Measurements from ENCODE around the gene ACSS2.
"Not testable (repeated sequence)": the region's sequence is repeated elsewhere in the genome, so short reads cannot be mapped to it uniquely, and the experiment has no call there.

ACSS2 gene

GRCh38 chr20:34875642-34876405 is 588 bp upstream of the ACSS2 start:
- H3K9me3 ChIP-seq, result no peaks in the 10 kb centered on the region
- peak overlapping the region; percentile 78 to 80 for H3K4me3 ChIP-seq
- TF ChIP-seq CTCF (IDR thresholded peaks at IDR 0.05), result no peak
- peak overlapping the region; percentile 84 to 86 for H3K27ac ChIP-seq
- H3K4me1 ChIP-seq, result peaks cover 0 to 60% (median 33%) of the 10 kb centered on the region in 4 donors
- no peaks in the 10 kb centered on the region for H3K27me3 ChIP-seq
- H3K36me3 ChIP-seq, result no peaks in the 10 kb centered on the region
- intact Hi-C loops (cut with DNase I; ENCODE audit: low total_unique reads), result no loop called here
- peak; percentile 100 for DNase-seq

- peaks cover 0 to 27% (median 13%) of the 10 kb centered on the region in 4 donors for H3K4me1 ChIP-seq
- intact Hi-C loops (cut with DNase I; ENCODE audit: low total_unique reads), result loop anchor here (5.0 kb wide), 1 partner anchor 202 kb away; no protein-coding TSS in a partner anchor
- H3K36me3 ChIP-seq, result peaks cover 11 to 26% (median 25%) of the 10 kb centered on the region in 3 donors
- no peak overlapping the region for H3K4me3 ChIP-seq
- no peaks in the 10 kb centered on the region for H3K9me3 ChIP-seq
- no peak overlapping the region for H3K27ac ChIP-seq
- TF ChIP-seq CTCF (IDR thresholded peaks at IDR 0.05), result no peak
- H3K27me3 ChIP-seq, result no peaks in the 10 kb centered on the region
- DNase-seq, result no peak
These were observed 3.9 kb downstream of the ACSS2 start for GRCh38 chr20:34880215-34880850.

- not testable (repeated sequence) for DNase-seq, H3K4me3 ChIP-seq, H3K9me3 ChIP-seq, H3K27me3 ChIP-seq, H3K27ac ChIP-seq
- intact Hi-C loops (cut with DNase I; ENCODE audit: low total_unique reads), result loop anchor here (5.0 kb wide), 1 partner anchor 201 kb away; no protein-coding TSS in a partner anchor
- H3K4me1 ChIP-seq, result peaks cover 0 to 22% (median 11%) of the 10 kb centered on the region in 4 donors
- peaks cover 11 to 29% (median 27%) of the 10 kb centered on the region in 3 donors for H3K36me3 ChIP-seq
These were observed 4.6 kb downstream of the ACSS2 start for GRCh38 chr20:34880971-34881370.

- no peak for TF ChIP-seq CTCF (IDR thresholded peaks at IDR 0.05)
- H3K4me1 ChIP-seq, result peaks cover 0 to 28% (median 14%) of the 10 kb centered on the region in 4 donors
- peaks cover 11 to 29% (median 27%) of the 10 kb centered on the region in 3 donors for H3K36me3 ChIP-seq
- no peaks in the 10 kb centered on the region for H3K27me3 ChIP-seq
- intact Hi-C loops (cut with DNase I; ENCODE audit: low total_unique reads), result loop anchor here (5.0 kb wide), 1 partner anchor 201 kb away; no protein-coding TSS in a partner anchor
- no peak overlapping the region for H3K27ac ChIP-seq
- H3K9me3 ChIP-seq, result no peaks in the 10 kb centered on the region
- no peak overlapping the region for H3K4me3 ChIP-seq
- no peak for DNase-seq
These were observed 5.3 kb downstream of the ACSS2 start for GRCh38 chr20:34881689-34882088.

- TF ChIP-seq CTCF (IDR thresholded peaks at IDR 0.05), result no peak
- Histone ChIP-seq H3K9me3 (no peaks in the 10 kb centered on the region), H3K4me3 (no peak overlapping the region), H3K4me1 (peaks cover 0 to 34% (median 12%) of the 10 kb centered on the region in 4 donors), H3K27ac (no peak overlapping the region), H3K27me3 (no peaks in the 10 kb centered on the region), H3K36me3 (peaks cover 11 to 29% (median 27%) of the 10 kb centered on the region in 3 donors)
- intact Hi-C loops (cut with DNase I; ENCODE audit: low total_unique reads), result loop anchor here (5.0 kb wide), 1 partner anchor 199 kb away; no protein-coding TSS in a partner anchor
- DNase-seq, result no peak
These were observed 6.8 kb downstream of the ACSS2 start for GRCh38 chr20:34883087-34883688.

All from tibial artery (tissue), 4 donors.